HG02642 (cell line): ENCODE measurements around the gene FARP2.
"Not testable (repeated sequence)": the region's sequence is repeated elsewhere in the genome, so short reads cannot be mapped to it uniquely, and the experiment has no call there.

Experiments
- ATAC-seq: cut with Tn5 transposase; IDR thresholded peaks from one replicate; pipeline ENCODE4 v1.9.1; 2021; ENCODE audit warnings: mild to moderate bottlenecking; ENCODE audit not compliant: unreplicated experiment, poor library complexity

Gene FARP2

GRCh38 chr2:241396809-241397208 is 40.7 kb downstream of the FARP2 start:
- not testable (repeated sequence) for ATAC-seq

GRCh38 chr2:241399941-241400922 is 44.1 kb downstream of the FARP2 start:
- ATAC-seq = no peak

DNA sequence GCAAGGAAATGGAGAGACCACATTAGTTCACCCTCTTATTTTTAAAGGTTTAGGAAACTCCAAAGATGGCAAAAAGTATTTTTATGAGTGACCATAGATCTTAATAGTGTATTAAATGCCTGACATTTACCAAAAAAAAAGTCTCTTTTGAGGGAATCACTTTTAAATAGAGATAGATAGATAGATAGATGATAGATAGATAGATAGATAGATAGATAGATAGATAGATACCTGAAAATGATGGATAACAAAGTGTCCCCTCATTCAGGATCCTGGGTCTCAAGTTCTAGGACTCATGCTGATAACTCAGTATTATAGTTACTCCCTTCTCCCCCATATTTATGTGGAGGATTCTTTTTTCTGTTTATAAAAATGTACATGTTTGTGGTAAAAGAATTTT is 52.8 kb downstream of the FARP2 start:
- no peak for ATAC-seq

GRCh38 chr2:241410739-241411176 is 54.7 kb downstream of the FARP2 start:
- ATAC-seq = no peak

DNA sequence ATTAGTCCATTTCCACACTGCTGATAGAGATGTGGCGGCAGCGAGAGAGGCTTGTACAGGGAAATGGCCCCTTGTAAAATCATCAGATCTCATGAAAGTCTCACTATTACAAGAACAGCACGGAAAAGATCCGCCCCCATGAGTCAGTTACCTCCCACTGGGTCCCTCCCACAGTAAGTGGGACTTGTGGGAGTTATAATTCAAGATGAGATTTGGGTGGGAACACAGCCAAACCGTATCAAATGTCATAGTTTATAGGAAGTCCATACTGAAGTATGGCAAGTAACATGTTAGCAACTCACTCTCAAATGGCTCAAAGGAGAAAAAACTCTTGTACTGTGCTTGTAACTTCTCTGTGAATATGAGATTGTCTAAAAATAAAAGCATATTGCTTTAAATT is 56.1 kb downstream of the FARP2 start:
- ATAC-seq = no peak

DNA sequence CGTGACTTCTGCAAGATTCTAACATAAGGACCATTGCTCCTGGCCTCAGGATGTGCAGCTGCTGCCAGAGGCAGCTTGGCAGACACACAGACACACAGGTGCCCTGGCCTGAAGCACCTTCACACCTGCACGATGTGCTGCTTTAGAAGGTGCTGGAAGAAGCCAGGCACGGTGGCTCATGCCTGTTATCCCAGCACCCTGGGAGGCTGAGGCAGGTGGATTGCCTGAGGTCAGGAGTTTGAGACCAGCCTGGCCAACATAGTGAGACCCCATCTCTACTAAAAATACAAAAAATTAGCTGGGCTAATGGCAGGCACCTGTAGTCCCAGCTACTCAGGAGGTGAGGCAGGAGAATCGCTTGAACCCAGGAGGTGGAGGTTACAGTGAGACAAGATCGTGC is 57.4 kb downstream of the FARP2 start:
- ATAC-seq = not testable (repeated sequence)

- ATAC-seq = no peak
These were observed 58.0 kb downstream of the FARP2 start for GRCh38 chr2:241413929-241414580.

DNA sequence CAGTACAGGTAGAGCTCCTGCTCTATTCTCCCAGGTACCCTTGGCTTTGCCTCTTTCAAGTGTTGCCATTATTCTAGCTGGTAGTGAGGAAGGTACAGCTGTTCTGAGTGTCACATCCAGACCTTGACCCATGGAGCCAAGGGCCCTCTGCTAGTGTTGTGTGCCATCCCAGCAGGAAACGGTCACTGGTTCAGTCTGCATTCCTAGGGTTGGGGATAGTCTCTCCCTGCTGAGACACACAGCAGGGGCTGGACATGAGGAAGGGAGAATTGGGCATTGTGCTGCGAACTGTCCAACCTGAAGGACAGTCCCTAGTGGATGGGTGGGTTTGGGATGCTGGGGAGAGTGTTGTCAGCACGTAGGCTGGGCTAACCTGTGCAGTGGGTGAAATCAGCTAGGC is 59.1 kb downstream of the FARP2 start:
- ATAC-seq = no peak

- ATAC-seq = no peak
These were observed 61.5 kb downstream of the FARP2 start for GRCh38 chr2:241417626-241418025.

DNA sequence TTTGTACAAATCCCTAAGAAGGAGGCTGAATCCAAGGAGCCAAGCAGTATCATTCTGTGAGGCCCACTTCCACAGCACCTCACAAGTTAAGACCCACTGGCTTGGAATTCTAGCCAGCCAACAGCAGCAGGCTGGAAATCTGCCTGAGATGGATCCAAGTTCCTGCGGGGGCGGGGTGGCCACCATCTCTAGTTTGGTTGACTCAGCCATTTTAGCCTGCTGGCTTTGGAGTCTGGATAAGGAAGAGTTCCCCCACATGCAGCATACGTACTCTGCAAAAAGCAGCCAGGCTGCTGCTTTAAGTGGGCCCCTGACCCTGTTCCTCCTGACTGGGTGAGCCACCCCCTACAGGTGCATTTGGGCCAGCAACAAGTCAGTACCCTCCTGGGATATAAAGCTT is 65.2 kb downstream of the FARP2 start:
- no peak for ATAC-seq

GRCh38 chr2:241421942-241422341 is 65.9 kb downstream of the FARP2 start:
- ATAC-seq = not testable (repeated sequence)

DNA sequence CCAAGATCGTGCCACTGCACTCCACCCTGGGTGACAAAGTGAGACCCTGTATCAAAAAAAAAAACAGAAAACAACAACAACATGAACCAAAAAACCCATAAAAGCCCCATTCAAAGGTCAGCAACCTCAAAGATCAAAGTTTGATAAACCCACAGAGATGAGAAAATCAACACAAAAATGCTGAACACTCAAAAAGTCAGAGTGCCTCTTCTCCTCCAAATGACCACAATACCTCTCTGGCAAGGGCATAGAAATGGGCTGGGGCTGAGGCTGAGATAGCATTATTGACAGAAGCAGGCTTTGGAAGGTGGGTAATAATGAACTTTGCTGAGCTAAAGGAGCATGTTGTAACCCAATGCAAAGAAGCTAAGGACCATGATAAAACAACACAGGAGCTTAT is 66.3 kb downstream of the FARP2 start:
- no peak for ATAC-seq

DNA sequence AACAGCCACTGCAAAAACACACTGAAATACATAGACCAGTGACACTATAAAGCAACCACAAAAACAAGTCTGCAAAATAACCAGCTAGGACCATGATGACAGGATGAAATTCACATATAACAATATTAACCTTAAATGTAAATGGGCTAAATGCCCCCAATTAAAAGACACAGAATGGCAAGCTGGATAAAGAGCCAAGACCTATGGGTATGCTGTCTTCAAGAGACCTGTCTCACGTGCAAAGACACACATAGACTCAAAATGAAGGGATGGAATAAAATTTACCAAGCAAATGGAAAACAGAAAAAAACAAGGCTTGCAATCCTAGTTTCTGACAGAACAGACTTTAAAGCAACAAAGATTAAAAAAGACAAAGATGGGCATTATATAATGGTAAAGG is 67.4 kb downstream of the FARP2 start:
- ATAC-seq = not testable (repeated sequence)

GRCh38 chr2:241425368-241425767 is 69.3 kb downstream of the FARP2 start:
- ATAC-seq = no peak

- ATAC-seq = no peak
These were observed 74.1 kb downstream of the FARP2 start for GRCh38 chr2:241430178-241430577.

DNA sequence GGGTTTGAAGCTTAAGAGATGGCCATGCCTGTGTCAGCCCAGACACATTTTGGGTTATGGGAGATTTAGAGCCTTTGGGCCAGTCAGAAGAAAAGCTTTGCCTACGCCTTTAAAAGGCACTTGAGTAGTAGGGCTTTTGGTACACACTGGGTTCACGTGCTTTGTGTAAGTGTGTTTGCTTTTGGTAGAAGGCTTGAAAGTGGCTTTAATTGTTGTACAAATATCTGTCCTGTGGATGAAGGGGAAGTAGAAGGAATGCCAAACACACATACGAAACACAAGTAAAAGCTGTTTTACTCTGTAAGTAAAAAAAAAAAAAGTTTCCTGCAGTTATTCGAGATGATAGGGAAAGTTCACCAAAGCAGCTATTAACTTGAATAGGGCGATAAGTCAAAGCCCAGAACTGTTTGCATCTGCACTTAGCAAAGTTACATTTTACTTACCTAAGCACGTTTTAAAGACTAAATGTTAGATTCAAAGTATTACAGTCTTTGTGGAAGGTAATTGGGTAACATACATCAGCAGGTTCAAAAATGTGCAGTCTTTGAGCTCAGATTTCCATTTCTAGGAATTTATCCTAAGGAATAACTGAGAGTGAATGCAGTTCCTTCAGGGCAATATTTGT is 76.9 kb downstream of the FARP2 start:
- no peak for ATAC-seq

DNA sequence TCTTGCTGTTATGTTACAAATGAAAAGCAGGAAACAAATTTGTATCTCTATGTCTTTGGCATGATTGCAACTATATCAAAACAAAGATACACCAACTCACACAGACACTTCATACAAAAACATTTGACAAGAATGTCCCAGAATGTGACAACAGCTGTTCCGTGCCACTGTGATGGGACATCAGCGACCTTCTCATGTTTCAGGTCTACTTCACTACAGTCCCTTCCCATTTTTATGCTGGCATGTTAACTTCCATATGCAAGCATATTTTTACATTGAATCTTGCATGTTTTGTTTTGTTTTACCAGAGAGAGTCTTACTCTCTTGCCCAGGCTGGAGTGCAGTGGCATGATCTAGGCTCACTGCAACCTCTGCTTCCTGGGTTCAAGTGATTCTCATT is 81.1 kb downstream of the FARP2 start:
- no peak for ATAC-seq

- ATAC-seq = no peak
These were observed 85.4 kb downstream of the FARP2 start for GRCh38 chr2:241441492-241441891.

DNA sequence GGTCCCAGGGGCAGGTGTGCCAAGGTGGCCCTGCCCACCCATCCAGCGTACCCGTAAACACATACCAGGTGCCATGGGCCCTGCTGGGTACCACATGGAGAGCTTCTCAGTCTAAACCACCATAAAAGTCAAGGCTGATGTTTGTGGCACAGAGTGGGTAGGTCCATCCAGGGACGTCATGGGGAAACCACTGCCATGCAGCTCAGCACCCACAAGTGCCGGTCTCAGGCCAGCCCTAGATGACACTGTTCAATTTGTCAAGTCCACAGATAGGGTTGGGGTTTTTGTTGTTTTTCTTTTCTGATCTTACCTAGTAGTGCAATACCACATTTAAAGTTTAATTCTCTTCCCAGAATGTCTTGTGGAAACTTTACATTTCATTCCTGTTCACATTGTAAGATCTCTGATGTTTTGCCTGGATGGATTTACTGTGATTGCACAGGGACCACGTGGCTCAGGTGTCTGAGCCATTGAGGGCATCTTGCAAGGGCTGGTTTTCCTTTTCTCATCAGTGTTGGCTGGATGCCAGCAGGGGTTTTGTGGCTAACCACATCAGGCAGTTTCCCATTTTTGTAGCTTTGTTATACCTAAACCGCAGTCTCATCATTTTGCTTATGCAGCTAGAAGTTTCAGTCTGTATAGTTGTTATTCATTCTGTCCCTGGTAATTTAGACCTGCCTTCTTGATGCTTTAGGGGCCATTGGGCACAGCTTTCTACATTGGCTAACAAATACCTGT is 87.6 kb downstream of the FARP2 start:
- ATAC-seq = no peak

DNA sequence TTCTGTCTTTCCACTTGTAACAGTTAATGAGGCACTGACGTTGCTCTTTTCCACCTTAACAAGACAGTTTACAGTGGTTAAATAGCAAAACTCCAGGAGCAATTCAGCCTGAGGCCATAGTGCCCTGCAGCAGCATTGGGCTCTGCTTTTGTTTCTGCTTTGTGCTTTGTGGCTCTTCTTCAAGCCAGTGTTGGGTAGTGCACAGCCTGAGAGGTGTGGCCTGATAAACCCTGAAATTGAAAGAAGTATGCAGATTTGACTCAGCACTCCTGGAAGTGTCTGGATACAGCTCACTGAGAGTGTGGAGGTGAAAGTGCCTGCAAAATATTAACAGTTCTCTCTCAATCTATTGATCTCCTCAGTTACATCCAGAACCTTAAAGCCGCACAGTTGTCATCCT is 89.3 kb downstream of the FARP2 start:
- no peak for ATAC-seq
